ENCODE results near the gene METTL16. TPM values are rescaled to one million over a fixed set of nuclear protein-coding genes. Genes with fewer than 3 reads are reported as not detected.

Gene METTL16
- total RNA-seq, 1 experiment from 2014 or later, result 37.6 TPM

DNA sequence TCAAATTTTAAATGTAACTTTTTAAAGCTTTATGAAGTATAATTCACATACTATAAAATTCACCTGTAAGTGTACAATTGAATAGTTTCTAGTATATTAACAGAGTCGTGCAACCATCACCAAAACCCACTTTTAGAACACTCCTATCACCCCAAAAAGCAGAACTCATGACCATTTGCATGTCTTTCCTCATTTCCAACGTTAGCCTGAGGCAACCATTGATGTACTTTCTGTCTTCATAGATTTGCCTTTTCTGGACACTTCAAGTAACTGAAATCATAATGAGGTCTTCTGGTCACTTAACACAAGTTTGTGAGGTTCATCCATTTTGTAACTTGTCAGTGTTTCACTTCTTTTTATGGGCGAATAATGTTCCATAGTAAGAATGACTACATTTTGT, 33.2 kb downstream of the METTL16 start:
- H3K27me3 ChIP-seq (ENCODE audit: insufficient read depth, low read length), result no peaks in the 10 kb centered on the region
- H3K79me2 ChIP-seq (ENCODE audit: insufficient read depth, low read length), result peaks cover 63% of the 10 kb centered on the region
- H3K4me1 ChIP-seq (ENCODE audit: control insufficient read depth in 1 of 2, insufficient read depth in 2 of 2, low read length in 2 of 2), result no peaks in the 10 kb centered on the region
- peaks cover 9% of the 10 kb centered on the region; the same call in 1 of the 2 replicates for H4K20me1 ChIP-seq (ENCODE audit: insufficient read depth)
- no peak overlapping the region for H3K27ac ChIP-seq (ENCODE audit: low read depth, low read length)
- no peak for ATAC-seq
- no TSS peak for BruUV-seq (replicated peaks)
- POLR2A ChIA-PET, result no interaction called here
- DNase-seq (ENCODE audit: low read depth, low spot score), result no peak
- RAD21 ChIA-PET (ENCODE audit: low non-redundant PET in 1 of 2, low total read pairs in 2 of 2, uncharacterized antibody in 2 of 2, unreplicated experiment in 2 of 2), result no interaction called here
- H3K9me3 ChIP-seq (ENCODE audit: control insufficient read depth in 1 of 2, insufficient read depth in 1 of 2, low read depth in 1 of 2, low read length in 2 of 2), result no peaks in the 10 kb centered on the region
- intact Hi-C loops (cut with micrococcal nuclease), result no loop called here
- TF ChIP-seq ZNF274 (IDR thresholded peaks at IDR 0.05; ENCODE audit: low read depth, low read length), result no peak
- no peak for TF ChIP-seq CBX3 (IDR thresholded peaks at IDR 0.05; ENCODE audit: low read depth)
- no peak for TF ChIP-seq EGR1 (IDR thresholded peaks at IDR 0.05; ENCODE audit: low read depth)
- no peak for TF ChIP-seq TCF7L2 (IDR thresholded peaks at IDR 0.05; ENCODE audit: borderline replicate concordance, extremely low read depth, insufficient read depth, insufficient read length)
- TF ChIP-seq, protein P1, sequence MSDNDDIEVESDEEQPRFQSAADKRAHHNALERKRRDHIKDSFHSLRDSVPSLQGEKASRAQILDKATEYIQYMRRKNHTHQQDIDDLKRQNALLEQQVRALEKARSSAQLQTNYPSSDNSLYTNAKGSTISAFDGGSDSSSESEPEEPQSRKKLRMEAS (IDR thresholded peaks at IDR 0.05), result no peak
- TF ChIP-seq SRF (IDR thresholded peaks at IDR 0.05; ENCODE audit: low read depth), result no peak
- no peak for TF ChIP-seq EZH2 (IDR thresholded peaks at IDR 0.05)
- TF ChIP-seq CTCF (IDR thresholded peaks at IDR 0.05 in 2 of 3, conservative IDR thresholded peaks at IDR 0.05 in 1 of 3; ENCODE audit: borderline replicate concordance in 1 of 3, insufficient read depth in 1 of 3, low read depth in 2 of 3, low read length in 2 of 3), result no peak
- no peak for TF ChIP-seq YY1 (IDR thresholded peaks at IDR 0.05; ENCODE audit: extremely low read depth, insufficient replicate concordance, low read depth, low read length)
- no peak for TF ChIP-seq ELF1 (IDR thresholded peaks at IDR 0.05; ENCODE audit: borderline replicate concordance, low read depth)
- TF ChIP-seq SP1 (IDR thresholded peaks at IDR 0.05; ENCODE audit: low read depth), result no peak
- no peak for TF ChIP-seq POLR2A (IDR thresholded peaks at IDR 0.05; ENCODE audit: borderline replicate concordance, extremely low read depth, insufficient read depth, insufficient read length)
- TF ChIP-seq, protein P2, sequence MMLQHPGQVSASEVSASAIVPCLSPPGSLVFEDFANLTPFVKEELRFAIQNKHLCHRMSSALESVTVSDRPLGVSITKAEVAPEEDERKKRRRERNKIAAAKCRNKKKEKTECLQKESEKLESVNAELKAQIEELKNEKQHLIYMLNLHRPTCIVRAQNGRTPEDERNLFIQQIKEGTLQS (IDR thresholded peaks at IDR 0.05), result no peak
- TF ChIP-seq ZFX (IDR thresholded peaks at IDR 0.05), result no peak
- H3K9me2 ChIP-seq (ENCODE audit: insufficient read depth), result no peaks in the 10 kb centered on the region
- H3K36me3 ChIP-seq (ENCODE audit: control insufficient read depth in 1 of 2, insufficient read depth in 2 of 2, low read length in 2 of 2), result peaks cover 8 to 14% of the 10 kb centered on the region in 2 experiments; a peak in 2 of 4 replicates
- H3K4me2 ChIP-seq (ENCODE audit: low read length), result no peak overlapping the region
- no peak overlapping the region for H3K4me3 ChIP-seq (replicated peaks in 1 of 2; ENCODE audit: low read depth in 1 of 2, low read length in 2 of 2)
- no peak overlapping the region for H2AFZ ChIP-seq (ENCODE audit: low read depth, low read length, poor library complexity, severe bottlenecking)
- CTCF ChIA-PET, result no interaction called here
- H3K9ac ChIP-seq (ENCODE audit: low read length), result no peak overlapping the region

Data from HCT116 (cell line).